ENCODE measurements around the gene TMEM126A.

DNA sequence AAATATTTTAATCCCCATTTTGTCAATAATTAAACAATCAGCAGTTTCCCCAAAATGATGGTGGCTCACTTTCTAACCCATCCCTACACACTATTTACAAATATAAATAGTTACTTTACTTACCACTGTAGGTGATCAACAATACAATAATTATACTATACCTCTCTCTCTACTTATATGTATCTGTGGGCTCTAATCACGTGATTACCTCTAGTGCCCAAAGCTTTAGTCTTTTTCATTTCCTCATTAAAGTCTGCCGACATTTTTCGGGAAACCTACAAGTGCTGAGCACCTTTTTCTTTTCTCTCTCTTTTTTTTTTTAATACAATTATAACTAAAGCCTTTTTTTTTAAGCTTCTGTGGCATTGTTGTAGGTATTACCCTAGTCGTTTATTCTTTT is 44.5 kb upstream of the TMEM126A start:
- TF ChIP-seq CTCF (conservative IDR thresholded peaks at IDR 0.05; ENCODE audit: low read depth in 2 of 2) (no peak), EZH2phosphoT487 (IDR thresholded peaks at IDR 0.05; ENCODE audit: unreplicated experiment) (no peak), EZH2 (IDR thresholded peaks at IDR 0.05; ENCODE audit: low read depth, unreplicated experiment) (no peak), POLR2AphosphoS5 (IDR thresholded peaks at IDR 0.05; ENCODE audit: low read depth) (no peak), REST (IDR thresholded peaks at IDR 0.05; ENCODE audit: unreplicated experiment) (no peak), JUNB (IDR thresholded peaks at IDR 0.05; ENCODE audit: unreplicated experiment) (no peak), ZNF331 (CRISPR knock-in tag; IDR thresholded peaks at IDR 0.05; ENCODE audit: low read depth) (no peak), STAT1 (IDR thresholded peaks at IDR 0.05; ENCODE audit: unreplicated experiment) (no peak)
- TF ChIP-seq, protein P1, sequence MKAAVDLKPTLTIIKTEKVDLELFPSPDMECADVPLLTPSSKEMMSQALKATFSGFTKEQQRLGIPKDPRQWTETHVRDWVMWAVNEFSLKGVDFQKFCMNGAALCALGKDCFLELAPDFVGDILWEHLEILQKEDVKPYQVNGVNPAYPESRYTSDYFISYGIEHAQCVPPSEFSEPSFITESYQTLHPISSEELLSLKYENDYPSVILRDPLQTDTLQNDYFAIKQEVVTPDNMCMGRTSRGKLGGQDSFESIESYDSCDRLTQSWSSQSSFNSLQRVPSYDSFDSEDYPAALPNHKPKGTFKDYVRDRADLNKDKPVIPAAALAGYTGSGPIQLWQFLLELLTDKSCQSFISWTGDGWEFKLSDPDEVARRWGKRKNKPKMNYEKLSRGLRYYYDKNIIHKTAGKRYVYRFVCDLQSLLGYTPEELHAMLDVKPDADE (IDR thresholded peaks at IDR 0.05) = no peak

Measured in GM23338 (cell line).